ENCODE data around the gene COL5A3. TPM values are rescaled to one million over a fixed set of nuclear protein-coding genes. Genes with fewer than 3 reads are reported as not detected.

COL5A3 gene
- polyA plus RNA-seq, 1 donor from 2014 or later, result 0.11 TPM

DNA sequence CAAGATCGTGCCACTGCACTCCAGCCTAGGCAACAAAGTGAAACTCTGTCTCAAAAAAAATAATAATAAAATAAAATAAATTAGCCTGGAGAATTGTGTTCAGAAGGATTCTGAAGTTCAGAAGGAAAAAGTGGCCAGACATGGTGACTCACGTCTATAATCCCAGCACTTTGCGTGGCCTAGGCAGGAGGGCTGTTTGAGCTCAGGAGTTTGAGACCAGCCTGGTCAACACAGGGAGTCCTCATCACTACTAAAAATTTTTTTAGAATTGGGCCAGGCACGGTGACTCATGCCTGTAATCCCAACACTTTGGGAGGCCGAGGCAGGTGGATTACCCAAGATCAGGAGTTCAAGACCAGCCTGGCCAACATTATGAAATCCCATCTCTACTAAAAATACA lies 8.9 kb upstream of the COL5A3 start:
- no peaks in the 10 kb centered on the region for H4K20me1 ChIP-seq (ENCODE audit: insufficient read depth)
- no peaks in the 10 kb centered on the region for H3K36me3 ChIP-seq (ENCODE audit: insufficient read depth, low read length)
- H3K4me2 ChIP-seq (ENCODE audit: low read length), result no peak overlapping the region
- H3K27me3 ChIP-seq (ENCODE audit: insufficient read depth, low read depth, low read length), result no peaks in the 10 kb centered on the region
- H2AFZ ChIP-seq (ENCODE audit: low read depth, low read length), result no peak overlapping the region
- no peak overlapping the region for H3K9ac ChIP-seq (ENCODE audit: low read length)
- H3K27ac ChIP-seq (ENCODE audit: low read length), result no peak overlapping the region
- H3K9me3 ChIP-seq (ENCODE audit: low read length), result no peaks in the 10 kb centered on the region
- no peaks in the 10 kb centered on the region for H3K9me2 ChIP-seq (ENCODE audit: insufficient read depth, low read length)
- H3K79me2 ChIP-seq (replicated peaks; ENCODE audit: insufficient read depth, low read length), result no peaks in the 10 kb centered on the region
- no peaks in the 10 kb centered on the region for H3F3A ChIP-seq (ENCODE audit: insufficient read depth, low read length, poor library complexity, severe bottlenecking)
- no peak for TF ChIP-seq POLR2AphosphoS5 (IDR thresholded peaks at IDR 0.05)
- no peak overlapping the region for H3K4me3 ChIP-seq (ENCODE audit: low read length)

DNA sequence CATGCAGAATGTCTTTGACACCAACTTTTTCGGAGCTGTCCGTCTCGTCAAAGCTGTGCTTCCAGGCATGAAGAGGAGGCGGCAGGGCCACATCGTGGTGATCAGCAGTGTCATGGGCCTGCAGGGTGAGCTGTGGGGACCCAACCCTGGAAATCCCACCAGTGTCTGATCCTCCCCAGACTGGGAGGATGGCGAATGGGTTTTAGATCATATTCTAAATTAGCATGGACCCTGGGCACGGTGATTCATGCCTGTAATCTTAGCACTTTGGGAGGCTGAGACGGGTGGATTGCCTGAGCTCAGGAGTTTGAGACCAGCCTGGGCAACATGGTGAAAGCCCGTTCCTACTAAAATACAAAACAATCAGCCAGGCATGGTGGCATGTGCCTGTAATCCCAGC lies 8.5 kb upstream of the COL5A3 start:
- Histone ChIP-seq H3K4me2 (ENCODE audit: low read length) (no peak overlapping the region), H3K27ac (ENCODE audit: low read length) (no peak overlapping the region), H3K4me3 (ENCODE audit: low read length) (no peak overlapping the region), H3K79me2 (replicated peaks; ENCODE audit: insufficient read depth, low read length) (no peaks in the 10 kb centered on the region), H3K36me3 (ENCODE audit: insufficient read depth, low read length) (no peaks in the 10 kb centered on the region), H3K9ac (ENCODE audit: low read length) (no peak overlapping the region), H3K9me2 (ENCODE audit: insufficient read depth, low read length) (no peaks in the 10 kb centered on the region), H2AFZ (ENCODE audit: low read depth, low read length) (no peak overlapping the region), H3K27me3 (ENCODE audit: insufficient read depth, low read depth, low read length) (no peaks in the 10 kb centered on the region), H4K20me1 (ENCODE audit: insufficient read depth) (no peaks in the 10 kb centered on the region), H3K9me3 (ENCODE audit: low read length) (no peaks in the 10 kb centered on the region), H3F3A (ENCODE audit: insufficient read depth, low read length, poor library complexity, severe bottlenecking) (no peaks in the 10 kb centered on the region)
- TF ChIP-seq POLR2AphosphoS5 (IDR thresholded peaks at IDR 0.05), result no peak

DNA sequence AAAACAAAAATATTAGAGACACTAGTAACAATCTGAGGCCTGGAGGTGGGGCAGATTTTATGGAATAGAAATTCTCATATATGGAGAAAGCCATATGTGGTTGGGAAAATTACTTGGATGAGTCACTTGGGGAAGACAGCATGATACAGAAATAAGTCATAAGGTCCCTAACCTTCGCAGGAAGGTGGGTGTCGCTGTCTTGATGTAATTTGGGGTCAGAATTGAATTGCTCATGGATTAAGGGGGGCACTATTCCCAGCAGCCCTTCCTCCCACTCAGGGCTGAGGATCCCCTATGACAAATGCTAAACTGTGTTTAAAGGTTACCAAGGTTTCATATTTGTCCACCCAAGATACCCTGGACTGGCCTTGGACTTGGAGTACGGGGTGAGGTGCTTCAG lies 8.0 kb upstream of the COL5A3 start:
- TF ChIP-seq EZH2 (IDR thresholded peaks at IDR 0.05; ENCODE audit: borderline replicate concordance, insufficient read depth, low read length, poor library complexity, severe bottlenecking) (no peak), RAD21 (conservative IDR thresholded peaks at IDR 0.05) (no peak), SMC3 (conservative IDR thresholded peaks at IDR 0.05; ENCODE audit: poor library complexity) (no peak)
- no peak overlapping the region for H3K4me2 ChIP-seq (ENCODE audit: low read length)

DNA sequence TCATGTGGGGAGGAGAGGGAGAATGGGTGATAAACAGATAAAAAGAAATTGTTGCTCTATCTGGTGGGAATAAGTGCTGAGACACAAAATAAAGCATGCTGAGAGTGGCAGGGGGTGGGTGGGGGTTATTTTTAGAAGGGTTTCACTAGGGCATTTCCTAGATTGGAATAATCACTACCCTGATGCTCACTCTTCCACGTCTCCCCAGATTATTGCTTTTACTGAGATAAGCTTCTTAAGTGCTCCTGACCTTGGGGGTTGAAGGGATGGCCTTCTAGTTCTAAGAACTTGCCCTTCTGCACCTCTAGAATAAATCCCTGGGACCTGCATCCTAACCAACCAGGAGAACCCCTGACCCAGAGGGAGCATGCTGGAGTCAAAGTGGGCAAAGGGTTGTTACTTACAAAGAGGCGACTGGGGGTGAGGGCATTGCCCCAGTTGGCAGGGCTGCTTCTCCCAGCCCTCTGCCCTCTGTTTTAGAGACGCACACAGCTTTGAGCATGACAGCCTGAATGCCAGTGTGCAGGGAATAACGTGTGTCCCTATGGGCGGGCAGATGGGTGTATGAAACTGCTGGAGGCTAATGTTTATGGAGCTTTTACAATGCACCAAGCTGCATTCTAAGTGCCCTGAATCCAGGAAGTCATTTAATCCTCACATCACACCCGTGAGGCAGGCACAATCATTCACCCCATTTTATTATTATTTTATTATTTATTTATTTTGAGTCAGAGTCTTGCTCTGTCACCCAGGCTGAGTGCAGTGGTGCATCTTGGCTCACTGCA lies 3.7 kb upstream of the COL5A3 start:
- Histone ChIP-seq H3K27me3 (ENCODE audit: insufficient read depth, low read depth, low read length) (peaks cover 45% of the 10 kb centered on the region), H3K9me2 (ENCODE audit: insufficient read depth, low read length) (no peaks in the 10 kb centered on the region), H3F3A (ENCODE audit: insufficient read depth, low read length, poor library complexity, severe bottlenecking) (no peaks in the 10 kb centered on the region), H3K4me2 (ENCODE audit: low read length) (no peak overlapping the region), H3K9ac (ENCODE audit: low read length) (no peak overlapping the region), H3K36me3 (ENCODE audit: insufficient read depth, low read length) (no peaks in the 10 kb centered on the region), H4K20me1 (ENCODE audit: insufficient read depth) (no peaks in the 10 kb centered on the region), H2AFZ (ENCODE audit: low read depth, low read length) (no peak overlapping the region), H3K4me3 (ENCODE audit: low read length) (no peak overlapping the region), H3K9me3 (ENCODE audit: low read length) (no peaks in the 10 kb centered on the region), H3K27ac (ENCODE audit: low read length) (no peak overlapping the region), H3K79me2 (replicated peaks; ENCODE audit: insufficient read depth, low read length) (no peaks in the 10 kb centered on the region)
- TF ChIP-seq EP300 (conservative IDR thresholded peaks at IDR 0.05; ENCODE audit: poor library complexity, severe bottlenecking) (no peak), TAF1 (IDR thresholded peaks at IDR 0.05; ENCODE audit: low read depth) (no peak), SMC3 (conservative IDR thresholded peaks at IDR 0.05; ENCODE audit: poor library complexity) (no peak), EZH2 (IDR thresholded peaks at IDR 0.05; ENCODE audit: borderline replicate concordance, insufficient read depth, low read length, poor library complexity, severe bottlenecking) (no peak), RAD21 (conservative IDR thresholded peaks at IDR 0.05) (no peak), MXI1 (conservative IDR thresholded peaks at IDR 0.05; ENCODE audit: poor library complexity, severe bottlenecking) (no peak), POLR2AphosphoS5 (IDR thresholded peaks at IDR 0.05) (no peak)
- TF ChIP-seq, protein P1, sequence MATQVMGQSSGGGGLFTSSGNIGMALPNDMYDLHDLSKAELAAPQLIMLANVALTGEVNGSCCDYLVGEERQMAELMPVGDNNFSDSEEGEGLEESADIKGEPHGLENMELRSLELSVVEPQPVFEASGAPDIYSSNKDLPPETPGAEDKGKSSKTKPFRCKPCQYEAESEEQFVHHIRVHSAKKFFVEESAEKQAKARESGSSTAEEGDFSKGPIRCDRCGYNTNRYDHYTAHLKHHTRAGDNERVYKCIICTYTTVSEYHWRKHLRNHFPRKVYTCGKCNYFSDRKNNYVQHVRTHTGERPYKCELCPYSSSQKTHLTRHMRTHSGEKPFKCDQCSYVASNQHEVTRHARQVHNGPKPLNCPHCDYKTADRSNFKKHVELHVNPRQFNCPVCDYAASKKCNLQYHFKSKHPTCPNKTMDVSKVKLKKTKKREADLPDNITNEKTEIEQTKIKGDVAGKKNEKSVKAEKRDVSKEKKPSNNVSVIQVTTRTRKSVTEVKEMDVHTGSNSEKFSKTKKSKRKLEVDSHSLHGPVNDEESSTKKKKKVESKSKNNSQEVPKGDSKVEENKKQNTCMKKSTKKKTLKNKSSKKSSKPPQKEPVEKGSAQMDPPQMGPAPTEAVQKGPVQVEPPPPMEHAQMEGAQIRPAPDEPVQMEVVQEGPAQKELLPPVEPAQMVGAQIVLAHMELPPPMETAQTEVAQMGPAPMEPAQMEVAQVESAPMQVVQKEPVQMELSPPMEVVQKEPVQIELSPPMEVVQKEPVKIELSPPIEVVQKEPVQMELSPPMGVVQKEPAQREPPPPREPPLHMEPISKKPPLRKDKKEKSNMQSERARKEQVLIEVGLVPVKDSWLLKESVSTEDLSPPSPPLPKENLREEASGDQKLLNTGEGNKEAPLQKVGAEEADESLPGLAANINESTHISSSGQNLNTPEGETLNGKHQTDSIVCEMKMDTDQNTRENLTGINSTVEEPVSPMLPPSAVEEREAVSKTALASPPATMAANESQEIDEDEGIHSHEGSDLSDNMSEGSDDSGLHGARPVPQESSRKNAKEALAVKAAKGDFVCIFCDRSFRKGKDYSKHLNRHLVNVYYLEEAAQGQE (IDR thresholded peaks at IDR 0.05; ENCODE audit: borderline replicate concordance), result no peak
- TF ChIP-seq, protein P2, sequence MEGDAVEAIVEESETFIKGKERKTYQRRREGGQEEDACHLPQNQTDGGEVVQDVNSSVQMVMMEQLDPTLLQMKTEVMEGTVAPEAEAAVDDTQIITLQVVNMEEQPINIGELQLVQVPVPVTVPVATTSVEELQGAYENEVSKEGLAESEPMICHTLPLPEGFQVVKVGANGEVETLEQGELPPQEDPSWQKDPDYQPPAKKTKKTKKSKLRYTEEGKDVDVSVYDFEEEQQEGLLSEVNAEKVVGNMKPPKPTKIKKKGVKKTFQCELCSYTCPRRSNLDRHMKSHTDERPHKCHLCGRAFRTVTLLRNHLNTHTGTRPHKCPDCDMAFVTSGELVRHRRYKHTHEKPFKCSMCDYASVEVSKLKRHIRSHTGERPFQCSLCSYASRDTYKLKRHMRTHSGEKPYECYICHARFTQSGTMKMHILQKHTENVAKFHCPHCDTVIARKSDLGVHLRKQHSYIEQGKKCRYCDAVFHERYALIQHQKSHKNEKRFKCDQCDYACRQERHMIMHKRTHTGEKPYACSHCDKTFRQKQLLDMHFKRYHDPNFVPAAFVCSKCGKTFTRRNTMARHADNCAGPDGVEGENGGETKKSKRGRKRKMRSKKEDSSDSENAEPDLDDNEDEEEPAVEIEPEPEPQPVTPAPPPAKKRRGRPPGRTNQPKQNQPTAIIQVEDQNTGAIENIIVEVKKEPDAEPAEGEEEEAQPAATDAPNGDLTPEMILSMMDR (IDR thresholded peaks at IDR 0.05; ENCODE audit: poor library complexity, severe bottlenecking), result no peak

More for the DNA sequence above, 8.0 kb upstream of the COL5A3 start:
- Histone ChIP-seq H3K27ac (ENCODE audit: low read length) (no peak overlapping the region), H4K20me1 (ENCODE audit: insufficient read depth) (no peaks in the 10 kb centered on the region), H3F3A (ENCODE audit: insufficient read depth, low read length, poor library complexity, severe bottlenecking) (no peaks in the 10 kb centered on the region), H3K4me3 (ENCODE audit: low read length) (no peak overlapping the region), H3K9ac (ENCODE audit: low read length) (no peak overlapping the region), H3K9me3 (ENCODE audit: low read length) (no peaks in the 10 kb centered on the region), H3K79me2 (replicated peaks; ENCODE audit: insufficient read depth, low read length) (no peaks in the 10 kb centered on the region), H2AFZ (ENCODE audit: low read depth, low read length) (no peak overlapping the region), H3K27me3 (ENCODE audit: insufficient read depth, low read depth, low read length) (peaks cover 5% of the 10 kb centered on the region), H3K9me2 (ENCODE audit: insufficient read depth, low read length) (no peaks in the 10 kb centered on the region), H3K36me3 (ENCODE audit: insufficient read depth, low read length) (no peaks in the 10 kb centered on the region)

All from neural cell (in vitro differentiated cells).